ENCODE measurements around the gene B3GNT3. TPM values are rescaled to one million over a fixed set of nuclear protein-coding genes. Genes with fewer than 3 reads are reported as not detected.

The B3GNT3 gene
- total and polyA plus RNA-seq, 2 of the 4 experiments (the other 2 are of a cell fraction): not detected

GRCh38 chr19:17788632-17789031 is 6.3 kb upstream of the B3GNT3 start:
- H3K4ac ChIP-seq (ENCODE audit: low read depth, low read length): no peak overlapping the region
- DNase-seq (no peak), ATAC-seq (ENCODE audit: low read depth) (no peak)
- H3K18ac ChIP-seq (ENCODE audit: low read depth, low read length): no peak overlapping the region
- H3K4me2 ChIP-seq (ENCODE audit: low read depth, low read length): no peak overlapping the region
- no peak overlapping the region for H3K23ac ChIP-seq (ENCODE audit: low read depth, low read length)
- no peak overlapping the region for H3K9ac ChIP-seq (ENCODE audit: low read depth, low read length)
- H2BK5ac ChIP-seq (ENCODE audit: low read depth, low read length, poor library complexity, severe bottlenecking): no peak overlapping the region
- H3K4me1 ChIP-seq (ENCODE audit: control insufficient read depth, insufficient read depth, low read length): no peaks in the 10 kb centered on the region
- no peaks in the 10 kb centered on the region for H3K36me3 ChIP-seq (ENCODE audit: control insufficient read depth, insufficient read depth, low read length)
- no peak overlapping the region for H2AFZ ChIP-seq (replicated peaks; ENCODE audit: low read length, poor library complexity)
- in situ Hi-C loops (cut with MboI; ENCODE audit: low sequenced_read_pairs): no loop called here
- WGBS, 2 experiments (ENCODE audit: extremely low coverage in 2 of 2, insufficient read length in 1 of 2): no CpG with 5 or more reads among the region's 2 CpGs
- ChIA-PET POLR2A (ENCODE audit: unreplicated experiment) (no interaction called here), CTCF (no interaction called here)
- H4K8ac ChIP-seq (ENCODE audit: low read depth in 2 of 2, low read length in 2 of 2): no peak overlapping the region
- H2BK20ac ChIP-seq (ENCODE audit: low read depth, low read length): no peak overlapping the region
- H3K79me1 ChIP-seq (ENCODE audit: low read depth in 1 of 2, low read length in 2 of 2): no peaks in the 10 kb centered on the region
- intact Hi-C loops (cut with micrococcal nuclease): loop anchor here (10.0 kb wide), 1 partner anchor 66 kb away; the partner anchor contains the start of gene RPL18A
- no TSS peak for BruUV-seq (replicated peaks)
- no peak overlapping the region for H2AK9ac ChIP-seq (replicated peaks; ENCODE audit: low read depth, low read length, poor library complexity)
- no peak overlapping the region for H3K27ac ChIP-seq (ENCODE audit: insufficient read depth, low read length)
- no peaks in the 10 kb centered on the region for H3K9me1 ChIP-seq (ENCODE audit: insufficient read depth, low read length)
- no peaks in the 10 kb centered on the region for H3K9me3 ChIP-seq (ENCODE audit: control insufficient read depth, insufficient read depth, low read length)
- no peak overlapping the region for H3K14ac ChIP-seq (replicated peaks; ENCODE audit: low read depth, low read length)
- H4K20me1 ChIP-seq (ENCODE audit: insufficient read depth, low read length): no peaks in the 10 kb centered on the region
- no peak for TF ChIP-seq RAD21 (IDR thresholded peaks at IDR 0.05; ENCODE audit: low read length)
- TF ChIP-seq BHLHE40 (IDR thresholded peaks at IDR 0.05; ENCODE audit: low read depth, low read length): no peak
- no peak for TF ChIP-seq POLR2A (IDR thresholded peaks at IDR 0.05; ENCODE audit: low read depth, low read length)
- TF ChIP-seq ELK1 (IDR thresholded peaks at IDR 0.05; ENCODE audit: borderline replicate concordance, low read depth, low read length): no peak
- TF ChIP-seq, protein P1, sequence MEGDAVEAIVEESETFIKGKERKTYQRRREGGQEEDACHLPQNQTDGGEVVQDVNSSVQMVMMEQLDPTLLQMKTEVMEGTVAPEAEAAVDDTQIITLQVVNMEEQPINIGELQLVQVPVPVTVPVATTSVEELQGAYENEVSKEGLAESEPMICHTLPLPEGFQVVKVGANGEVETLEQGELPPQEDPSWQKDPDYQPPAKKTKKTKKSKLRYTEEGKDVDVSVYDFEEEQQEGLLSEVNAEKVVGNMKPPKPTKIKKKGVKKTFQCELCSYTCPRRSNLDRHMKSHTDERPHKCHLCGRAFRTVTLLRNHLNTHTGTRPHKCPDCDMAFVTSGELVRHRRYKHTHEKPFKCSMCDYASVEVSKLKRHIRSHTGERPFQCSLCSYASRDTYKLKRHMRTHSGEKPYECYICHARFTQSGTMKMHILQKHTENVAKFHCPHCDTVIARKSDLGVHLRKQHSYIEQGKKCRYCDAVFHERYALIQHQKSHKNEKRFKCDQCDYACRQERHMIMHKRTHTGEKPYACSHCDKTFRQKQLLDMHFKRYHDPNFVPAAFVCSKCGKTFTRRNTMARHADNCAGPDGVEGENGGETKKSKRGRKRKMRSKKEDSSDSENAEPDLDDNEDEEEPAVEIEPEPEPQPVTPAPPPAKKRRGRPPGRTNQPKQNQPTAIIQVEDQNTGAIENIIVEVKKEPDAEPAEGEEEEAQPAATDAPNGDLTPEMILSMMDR (conservative IDR thresholded peaks at IDR 0.05; ENCODE audit: low read depth, low read length): no peak
- no peak for TF ChIP-seq RCOR1 (IDR thresholded peaks at IDR 0.05; ENCODE audit: insufficient replicate concordance, low read length)
- no peak for TF ChIP-seq CEBPB (IDR thresholded peaks at IDR 0.05; ENCODE audit: low read depth, low read length)
- no peak for TF ChIP-seq FOS (IDR thresholded peaks at IDR 0.05; ENCODE audit: low read depth, low read length)
- no peak for TF ChIP-seq SMC3 (IDR thresholded peaks at IDR 0.05; ENCODE audit: low read depth, low read length)
- no peak for TF ChIP-seq NFE2L2 (IDR thresholded peaks at IDR 0.05; ENCODE audit: low read depth, low read length)
- TF ChIP-seq CHD1 (IDR thresholded peaks at IDR 0.05; ENCODE audit: low read depth, low read length): no peak
- no peak for TF ChIP-seq MAZ (IDR thresholded peaks at IDR 0.05; ENCODE audit: borderline replicate concordance, low read depth, low read length)
- no peak for TF ChIP-seq RFX5 (IDR thresholded peaks at IDR 0.05; ENCODE audit: low read depth, low read length)
- TF ChIP-seq MAFK (IDR thresholded peaks at IDR 0.05; ENCODE audit: low read depth, low read length): no peak
- TF ChIP-seq USF2 (IDR thresholded peaks at IDR 0.05; ENCODE audit: low read depth, low read length): no peak
- TF ChIP-seq MXI1 (IDR thresholded peaks at IDR 0.05; ENCODE audit: borderline replicate concordance, low read depth, low read length): no peak
- H2AK5ac ChIP-seq (ENCODE audit: low read depth, low read length): no peak overlapping the region
- dilution Hi-C loops (cut with HindIII; ENCODE audit: low sequenced_read_pairs, unreplicated experiment): no loop called here
- no peak overlapping the region for H3K56ac ChIP-seq (ENCODE audit: extremely low read depth, insufficient read depth, low read length)
- peaks cover 13% of the 10 kb centered on the region for H3K27me3 ChIP-seq (ENCODE audit: control insufficient read depth, insufficient read depth, low read length)
- no peak overlapping the region for H2BK15ac ChIP-seq (ENCODE audit: low read depth, low read length)
- H4K5ac ChIP-seq (ENCODE audit: low read depth, low read length): no peak overlapping the region
- no peak overlapping the region for H3K4me3 ChIP-seq (ENCODE audit: insufficient read depth, low read depth, low read length)
- no peak overlapping the region for H4K91ac ChIP-seq (ENCODE audit: insufficient read depth, low read depth, low read length)
- no peak overlapping the region for H2BK120ac ChIP-seq (ENCODE audit: low read depth, low read length)
